Breast epithelium (tissue), 4 donors: ENCODE measurements around the gene ERO1B. TPM values are rescaled to one million over a fixed set of nuclear protein-coding genes. Genes with fewer than 3 reads are reported as not detected.

Source experiments
- DNase-seq, 2 donors: peaks; one replicate each; pipeline ENCODE4 v3.0.0-alpha.2; 2019; ENCODE audit warnings: low spot score in 2 of 2
- H3K27ac ChIP-seq, 2 donors: fragments of 200-600 bp; sonication (generic) in 1 of 2; one replicate each; pipeline ENCODE4 v1.5.1; 2016 to 2019; ENCODE audit warnings: mild to moderate bottlenecking in 1 of 2
- H3K27me3 ChIP-seq, 2 donors: fragments of 200-600 bp; sonication (generic) in 1 of 2; one replicate each; pipeline versions ENCODE4 v1.5.1 to v1.6.0; 2017 to 2019; ENCODE audit warnings: control low read depth in 1 of 2, mild to moderate bottlenecking in 1 of 2
- H3K36me3 ChIP-seq: fragments of 200-600 bp; one replicate; pipeline ENCODE4 v1.5.1; 2019
- H3K4me1 ChIP-seq, 2 donors: fragments of 200-600 bp; sonication (generic); one replicate each; pipeline ENCODE4 v1.5.1; 2016 to 2019; ENCODE audit warnings: control low read depth in 1 of 2
- H3K4me3 ChIP-seq, 3 donors: fragments of 200-600 bp; sonication (generic); 1 replicate in 2 of 3; 2 replicates in 1 of 3; pipeline ENCODE4 v1.5.1; 2016 to 2019; ENCODE audit warnings: mild to moderate bottlenecking in 3 of 3, moderate library complexity in 2 of 3
- H3K9me3 ChIP-seq, 2 donors: fragments of 200-600 bp; sonication (generic) in 1 of 2; one replicate each; pipeline ENCODE4 v1.5.1; 2016 to 2019; ENCODE audit warnings: control low read depth in 1 of 2
- CTCF ChIP-seq, 3 donors: fragments of 450-650 bp; IDR thresholded peaks; one replicate each; pipeline ENCODE4 v1.5.1; 2016 to 2017; ENCODE audit warnings: antibody characterized with exemption in 3 of 3, mild to moderate bottlenecking in 3 of 3, moderate library complexity in 3 of 3
- POLR2A ChIP-seq: fragments of 450-650 bp; IDR thresholded peaks from one replicate; pipeline ENCODE4 v1.6.1; 2016; ENCODE audit warnings: antibody characterized with exemption, mild to moderate bottlenecking, moderate library complexity
- POLR2AphosphoS5 ChIP-seq, 3 donors: sonication (generic); formaldehyde crosslinking; IDR thresholded peaks; one replicate each; pipeline ENCODE4 v1.6.1; 2017; ENCODE audit warnings: antibody characterized with exemption in 3 of 3
- intact Hi-C: fragments of 100-400 bp; cut with DNase I; formaldehyde crosslinking; loops from one replicate; pipeline ENCODE4 v1.15.1; 2023; ENCODE audit warnings: low total_unique reads
- total RNA-seq, 3 donors: library from RNA; depleted of rRNA; stranded (reverse); fragments of >200 nt; gene quantifications; one replicate each; pipeline ENCODE4 v1.1.0, GENCODE V29; 2016

Gene ERO1B
- total RNA-seq, 3 donors from 2014 or later = 9.0 to 23.1 (median 17.0) TPM

GRCh38 chr1:236307435-236307834 lies 25.7 kb upstream of the ERO1B start:
- intact Hi-C loops = no loop called here
- Histone ChIP-seq H3K4me1 (no peaks in the 10 kb centered on the region), H3K27ac (no peak overlapping the region), H3K9me3 (no peaks in the 10 kb centered on the region), H3K4me3 (no peak overlapping the region), H3K36me3 (no peaks in the 10 kb centered on the region), H3K27me3 (no peaks in the 10 kb centered on the region)
- TF ChIP-seq POLR2AphosphoS5 (IDR thresholded peaks at IDR 0.05) (no peak), POLR2A (no peak), CTCF (IDR thresholded peaks at IDR 0.05) (no peak)
- DNase-seq = no peak

- Histone ChIP-seq H3K36me3 (no peaks in the 10 kb centered on the region), H3K4me3 (no peak overlapping the region), H3K27me3 (no peaks in the 10 kb centered on the region), H3K27ac (no peak overlapping the region), H3K9me3 (no peaks in the 10 kb centered on the region), H3K4me1 (no peaks in the 10 kb centered on the region)
- no peak for DNase-seq
- no peak for TF ChIP-seq POLR2AphosphoS5 (IDR thresholded peaks at IDR 0.05)
- TF ChIP-seq CTCF (IDR thresholded peaks at IDR 0.05) = no peak
- TF ChIP-seq POLR2A = no peak
- intact Hi-C loops = no loop called here
Observed at GRCh38 chr1:236304682-236305081, 22.9 kb upstream of the ERO1B start.

GRCh38 chr1:236303675-236304074 lies 21.9 kb upstream of the ERO1B start:
- Histone ChIP-seq H3K4me3 (no peak overlapping the region), H3K27me3 (no peaks in the 10 kb centered on the region), H3K36me3 (no peaks in the 10 kb centered on the region), H3K4me1 (no peaks in the 10 kb centered on the region), H3K9me3 (no peaks in the 10 kb centered on the region), H3K27ac (no peak overlapping the region)
- no peak for DNase-seq
- TF ChIP-seq CTCF (IDR thresholded peaks at IDR 0.05) (no peak), POLR2AphosphoS5 (IDR thresholded peaks at IDR 0.05) (no peak), POLR2A (no peak)
- intact Hi-C loops = no loop called here

- intact Hi-C loops = no loop called here
- no peaks in the 10 kb centered on the region for H3K4me1 ChIP-seq
Observed at GRCh38 chr1:236302941-236303340, 21.2 kb upstream of the ERO1B start.

GRCh38 chr1:236301958-236302335 lies 20.2 kb upstream of the ERO1B start:
- H3K9me3 ChIP-seq = no peaks in the 10 kb centered on the region
- intact Hi-C loops = no loop called here
- TF ChIP-seq CTCF (IDR thresholded peaks at IDR 0.05) (no peak), POLR2AphosphoS5 (IDR thresholded peaks at IDR 0.05) (no peak), POLR2A (no peak)
- no peaks in the 10 kb centered on the region for H3K27me3 ChIP-seq
- no peak for DNase-seq
- H3K4me3 ChIP-seq = no peak overlapping the region
- H3K27ac ChIP-seq = no peak overlapping the region
- no peaks in the 10 kb centered on the region for H3K4me1 ChIP-seq
- H3K36me3 ChIP-seq = no peaks in the 10 kb centered on the region

More at GRCh38 chr1:236302941-236303340, 21.2 kb upstream of the ERO1B start:
- no peak for DNase-seq
- Histone ChIP-seq H3K27ac (no peak overlapping the region), H3K9me3 (no peaks in the 10 kb centered on the region), H3K36me3 (no peaks in the 10 kb centered on the region), H3K27me3 (no peaks in the 10 kb centered on the region), H3K4me3 (no peak overlapping the region)
- no peak for TF ChIP-seq POLR2AphosphoS5 (IDR thresholded peaks at IDR 0.05)
- TF ChIP-seq CTCF (IDR thresholded peaks at IDR 0.05) = no peak
- no peak for TF ChIP-seq POLR2A
